Astrocyte (in vitro differentiated cells and primary cell): ENCODE data around the gene JAKMIP1. TPM values are rescaled to one million over a fixed set of nuclear protein-coding genes. Genes with fewer than 3 reads are reported as not detected.

Experiments
- DNase-seq: peaks from one replicate; pipeline ENCODE4 v3.0.0-alpha.2; 2010; ENCODE audit warnings: low read depth
- FAIRE-seq: peaks from 2 replicates; lab custom pipeline; 2011; peaks lifted over from hg19 to GRCh38; lab: Jason Lieb, UNC
- H2AFZ ChIP-seq: 2 replicates; pipeline ENCODE4 v1.6.0; 2012; ENCODE audit warnings: low read depth, low read length, inconsistent platforms
- H3K27ac ChIP-seq: 2 replicates; pipeline ENCODE4 v1.5.1; 2011; ENCODE audit warnings: low read depth, low read length, inconsistent platforms
- H3K27me3 ChIP-seq: 2 replicates; pipeline ENCODE4 v1.6.0; 2011; ENCODE audit warnings: low read length, inconsistent platforms; ENCODE audit not compliant: insufficient read depth
- H3K36me3 ChIP-seq: 2 replicates; pipeline ENCODE4 v1.5.1; 2011; ENCODE audit warnings: low read length, inconsistent platforms; ENCODE audit not compliant: insufficient read depth
- H3K4me1 ChIP-seq: 2 replicates; pipeline ENCODE4 v1.5.1; 2011; ENCODE audit warnings: low read length, inconsistent platforms; ENCODE audit not compliant: insufficient read depth
- H3K4me2 ChIP-seq: 2 replicates; pipeline ENCODE4 v1.6.0; 2012; ENCODE audit warnings: low read length, inconsistent platforms
- H3K4me3 ChIP-seq: 2 replicates; pipeline ENCODE4 v1.5.1; 2011; ENCODE audit warnings: low read depth, mild to moderate bottlenecking, low read length, inconsistent platforms; ENCODE audit not compliant: insufficient read depth
- H3K79me2 ChIP-seq: 2 replicates; pipeline ENCODE4 v1.6.0; 2012; ENCODE audit warnings: mild to moderate bottlenecking, low read length, inconsistent platforms; ENCODE audit not compliant: insufficient read depth
- H3K9ac ChIP-seq: 2 replicates; pipeline ENCODE4 v1.6.0; 2012; ENCODE audit warnings: mild to moderate bottlenecking, low read length, inconsistent platforms
- H3K9me3 ChIP-seq: 2 replicates; pipeline ENCODE4 v1.5.1; 2012; ENCODE audit warnings: low read depth, mild to moderate bottlenecking, low read length, inconsistent platforms; ENCODE audit not compliant: insufficient read depth
- H4K20me1 ChIP-seq: 2 replicates; pipeline ENCODE4 v1.6.0; 2012; ENCODE audit warnings: low read length, inconsistent platforms; ENCODE audit not compliant: insufficient read depth
- H3K27ac Mint-ChIP-seq: one replicate; pipeline ENCODE4 v1.8.0; 2021; ENCODE audit warnings: mild to moderate bottlenecking, mixed read lengths; ENCODE audit not compliant: unreplicated experiment
- H3K27me3 Mint-ChIP-seq: one replicate; pipeline ENCODE4 v1.8.0; 2021; ENCODE audit warnings: low read depth, mixed read lengths; ENCODE audit not compliant: unreplicated experiment
- H3K36me3 Mint-ChIP-seq: one replicate; pipeline ENCODE4 v1.8.0; 2021; ENCODE audit warnings: low read depth, mixed read lengths; ENCODE audit not compliant: unreplicated experiment
- H3K4me1 Mint-ChIP-seq: one replicate; pipeline ENCODE4 v1.8.0; 2021; ENCODE audit warnings: low read depth, mixed read lengths; ENCODE audit not compliant: unreplicated experiment
- H3K4me3 Mint-ChIP-seq: one replicate; pipeline ENCODE4 v1.8.0; 2021; ENCODE audit warnings: mild to moderate bottlenecking, moderate library complexity, mixed read lengths; ENCODE audit not compliant: unreplicated experiment
- H3K9me3 Mint-ChIP-seq: one replicate; pipeline ENCODE4 v1.8.0; 2021; ENCODE audit warnings: mild to moderate bottlenecking, mixed read lengths; ENCODE audit not compliant: unreplicated experiment
- EZH2 ChIP-seq: IDR thresholded peaks from 2 replicates; pipeline ENCODE4 v1.6.1; 2012; ENCODE audit warnings: mild to moderate bottlenecking, low read length, inconsistent platforms; ENCODE audit not compliant: insufficient read depth
- total RNA-seq: library from RNA; stranded (reverse); gene quantifications from 2 replicates; pipeline ENCODE4 v1.2.1, GENCODE V29; 2021
- TF ChIP-seq, protein P1 (sequence below): IDR thresholded peaks from 2 replicates; pipeline ENCODE4 v1.5.1; 2011; ENCODE audit warnings: low read depth, mild to moderate bottlenecking, inconsistent platforms, low read length, moderate library complexity; ENCODE audit not compliant: insufficient read depth

The JAKMIP1 gene
- total RNA-seq, 1 donor from 2014 or later: 0.50 TPM

DNA sequence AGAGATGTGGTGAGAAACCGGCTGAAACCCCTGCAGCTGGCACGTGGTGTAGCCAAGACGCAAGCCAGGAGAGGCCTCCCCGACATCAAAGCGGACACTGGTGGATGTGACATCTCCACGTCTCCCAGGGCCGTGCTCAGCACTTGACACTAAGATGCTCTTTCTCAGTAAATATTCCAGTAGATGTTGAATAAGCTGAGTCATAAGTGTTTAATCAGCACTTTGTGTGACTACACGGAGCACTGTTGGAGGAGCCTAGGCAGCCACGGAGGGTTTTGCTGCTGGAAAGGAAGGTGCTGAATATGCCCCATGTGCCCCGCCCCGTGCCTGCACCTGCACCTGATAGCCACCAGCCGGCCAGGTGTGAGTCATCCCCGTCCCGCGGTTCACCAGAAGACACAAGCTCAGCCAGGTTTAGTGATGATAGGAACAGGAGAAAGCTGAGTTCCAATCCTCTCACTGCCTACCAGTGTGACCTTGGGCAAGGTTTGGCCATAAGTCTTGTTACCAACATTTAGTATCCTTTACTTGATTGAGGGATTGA is 153.1 kb downstream of the JAKMIP1 start:
- no peak overlapping the region for H3K4me2 ChIP-seq
- no peaks in the 10 kb centered on the region for H3K27me3 ChIP-seq
- no peaks in the 10 kb centered on the region for H3K4me1 Mint-ChIP-seq
- H3K4me1 ChIP-seq: no peaks in the 10 kb centered on the region
- H3K4me3 Mint-ChIP-seq: no peak overlapping the region
- no peaks in the 10 kb centered on the region for H4K20me1 ChIP-seq
- H3K9me3 ChIP-seq: no peaks in the 10 kb centered on the region
- no peaks in the 10 kb centered on the region for H3K9me3 Mint-ChIP-seq
- H3K27ac ChIP-seq: no peak overlapping the region
- H3K4me3 ChIP-seq: no peak overlapping the region
- no peaks in the 10 kb centered on the region for H3K79me2 ChIP-seq
- H3K9ac ChIP-seq: no peak overlapping the region
- no peak overlapping the region for H2AFZ ChIP-seq
- DNase-seq: no peak
- peaks cover 33% of the 10 kb centered on the region for H3K27me3 Mint-ChIP-seq
- TF ChIP-seq, protein P1, sequence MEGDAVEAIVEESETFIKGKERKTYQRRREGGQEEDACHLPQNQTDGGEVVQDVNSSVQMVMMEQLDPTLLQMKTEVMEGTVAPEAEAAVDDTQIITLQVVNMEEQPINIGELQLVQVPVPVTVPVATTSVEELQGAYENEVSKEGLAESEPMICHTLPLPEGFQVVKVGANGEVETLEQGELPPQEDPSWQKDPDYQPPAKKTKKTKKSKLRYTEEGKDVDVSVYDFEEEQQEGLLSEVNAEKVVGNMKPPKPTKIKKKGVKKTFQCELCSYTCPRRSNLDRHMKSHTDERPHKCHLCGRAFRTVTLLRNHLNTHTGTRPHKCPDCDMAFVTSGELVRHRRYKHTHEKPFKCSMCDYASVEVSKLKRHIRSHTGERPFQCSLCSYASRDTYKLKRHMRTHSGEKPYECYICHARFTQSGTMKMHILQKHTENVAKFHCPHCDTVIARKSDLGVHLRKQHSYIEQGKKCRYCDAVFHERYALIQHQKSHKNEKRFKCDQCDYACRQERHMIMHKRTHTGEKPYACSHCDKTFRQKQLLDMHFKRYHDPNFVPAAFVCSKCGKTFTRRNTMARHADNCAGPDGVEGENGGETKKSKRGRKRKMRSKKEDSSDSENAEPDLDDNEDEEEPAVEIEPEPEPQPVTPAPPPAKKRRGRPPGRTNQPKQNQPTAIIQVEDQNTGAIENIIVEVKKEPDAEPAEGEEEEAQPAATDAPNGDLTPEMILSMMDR: no peak
- TF ChIP-seq EZH2: no peak
- no peak for FAIRE-seq
- no peaks in the 10 kb centered on the region for H3K36me3 ChIP-seq
- H3K27ac Mint-ChIP-seq: no peak overlapping the region
- H3K36me3 Mint-ChIP-seq: no peaks in the 10 kb centered on the region

GRCh38 chr4:6046526-6047129 is 153.7 kb downstream of the JAKMIP1 start:
- DNase-seq (no peak), FAIRE-seq (no peak)
- no peaks in the 10 kb centered on the region for H3K9me3 ChIP-seq
- no peak overlapping the region for H3K4me2 ChIP-seq
- Mint-ChIP-seq H3K9me3 (peaks cover 1% of the 10 kb centered on the region), H3K4me1 (no peaks in the 10 kb centered on the region), H3K4me3 (no peak overlapping the region), H3K27ac (no peak overlapping the region), H3K27me3 (peaks cover 39% of the 10 kb centered on the region), H3K36me3 (no peaks in the 10 kb centered on the region)
- TF ChIP-seq EZH2: no peak
- H3K27ac ChIP-seq: no peak overlapping the region
- no peaks in the 10 kb centered on the region for H3K27me3 ChIP-seq
- no peak overlapping the region for H3K9ac ChIP-seq
- no peaks in the 10 kb centered on the region for H3K79me2 ChIP-seq
- no peaks in the 10 kb centered on the region for H4K20me1 ChIP-seq
- no peak overlapping the region for H2AFZ ChIP-seq
- no peaks in the 10 kb centered on the region for H3K4me1 ChIP-seq
- H3K36me3 ChIP-seq: no peaks in the 10 kb centered on the region
- H3K4me3 ChIP-seq: no peak overlapping the region

DNA sequence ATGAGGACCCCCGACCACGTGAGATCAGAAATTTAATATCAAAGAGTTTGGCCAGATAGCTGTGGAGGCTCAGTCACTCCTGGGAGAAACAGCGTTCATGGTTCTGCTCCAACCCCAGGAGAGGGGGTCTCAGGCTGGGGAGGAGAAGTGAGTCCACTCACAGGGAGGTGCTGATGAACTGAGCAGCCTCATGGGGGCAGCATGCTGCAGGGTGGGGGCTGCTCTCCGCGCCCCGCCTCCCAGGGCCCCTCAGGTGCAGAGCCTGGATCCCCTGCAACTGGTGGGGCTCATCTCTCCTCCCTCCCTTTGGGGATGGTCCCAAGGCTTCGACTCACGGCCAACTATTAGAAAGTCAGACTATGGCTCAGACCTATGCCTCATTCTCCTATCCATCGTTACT is 155.5 kb downstream of the JAKMIP1 start:
- no peaks in the 10 kb centered on the region for H3K4me1 ChIP-seq
- Mint-ChIP-seq H3K27me3 (peaks cover 56% of the 10 kb centered on the region), H3K9me3 (peaks cover 1% of the 10 kb centered on the region), H3K4me3 (no peak overlapping the region), H3K27ac (no peak overlapping the region), H3K4me1 (no peaks in the 10 kb centered on the region), H3K36me3 (peaks cover 2% of the 10 kb centered on the region)
- H3K27me3 ChIP-seq: no peaks in the 10 kb centered on the region
- FAIRE-seq (no peak), DNase-seq (no peak)
- H3K36me3 ChIP-seq: no peaks in the 10 kb centered on the region
- H3K9ac ChIP-seq: no peak overlapping the region
- no peak overlapping the region for H3K4me3 ChIP-seq
- no peaks in the 10 kb centered on the region for H3K9me3 ChIP-seq
- no peak overlapping the region for H3K4me2 ChIP-seq
- H3K27ac ChIP-seq: no peak overlapping the region
- TF ChIP-seq EZH2: no peak
- TF ChIP-seq, protein P1: no peak
- H4K20me1 ChIP-seq: no peaks in the 10 kb centered on the region
- H2AFZ ChIP-seq: no peak overlapping the region
- H3K79me2 ChIP-seq: no peaks in the 10 kb centered on the region
